Activated CD8-positive, alpha-beta memory T cell treated with anti-CD3 and anti-CD28 coated beads, Interleukin-2, amount 10 ng/mL, durations not matched to agents 7 days and 5 days (primary cell): ENCODE results near the gene DPYD. TPM values are rescaled to one million over a fixed set of nuclear protein-coding genes. Genes with fewer than 3 reads are reported as not detected.

Experiments used
- ATAC-seq: fragments of 150-1000 bp; cut with Tn5 transposase; one replicate; pipeline ENCODE4 v1.10.0; 2021; ENCODE audit warnings: moderate library complexity
- CTCF ChIA-PET: fragments of 350-600 bp; sonication (Branson Sonifier 250); formaldehyde crosslinking; loops from one replicate; lab custom pipeline; 2021; ENCODE audit warnings: antibody characterized with exemption; lab: Charles Lee
- DNase-seq: peaks from one replicate; pipeline ENCODE4 v3.0.0-alpha.2; 2020
- H3K27ac Mint-ChIP-seq: one replicate; pipeline ENCODE4 v1.8.0; 2021; ENCODE audit warnings: mild to moderate bottlenecking, mixed read lengths
- H3K27me3 Mint-ChIP-seq: one replicate; pipeline ENCODE4 v1.8.0; 2021; ENCODE audit warnings: mixed read lengths
- H3K36me3 Mint-ChIP-seq: one replicate; pipeline ENCODE4 v1.8.0; 2021; ENCODE audit warnings: mild to moderate bottlenecking, mixed read lengths
- H3K4me1 Mint-ChIP-seq: one replicate; pipeline ENCODE4 v1.8.0; 2021; ENCODE audit warnings: mixed read lengths
- H3K4me3 Mint-ChIP-seq: one replicate; pipeline ENCODE4 v1.8.0; 2021; ENCODE audit warnings: mild to moderate bottlenecking, moderate library complexity, mixed read lengths
- H3K9me3 Mint-ChIP-seq: one replicate; pipeline ENCODE4 v1.8.0; 2022; ENCODE audit warnings: low read depth, mixed read lengths
- total RNA-seq, 2 experiments: library from RNA; stranded (reverse); gene quantifications; one replicate each; pipeline ENCODE4 v1.2.3, GENCODE V29; 2021

Gene DPYD
- total RNA-seq, 2 experiments from 2014 or later: 31.4 to 42.3 TPM

- DNase-seq (no peak), ATAC-seq (no peak)
- no peak overlapping the region for H3K27ac Mint-ChIP-seq
- no peaks in the 10 kb centered on the region for H3K36me3 Mint-ChIP-seq
- H3K4me3 Mint-ChIP-seq: no peak overlapping the region
- no peaks in the 10 kb centered on the region for H3K27me3 Mint-ChIP-seq
- H3K4me1 Mint-ChIP-seq: no peaks in the 10 kb centered on the region
- CTCF ChIA-PET: no interaction called here
- no peaks in the 10 kb centered on the region for H3K9me3 Mint-ChIP-seq
Measured at GRCh38 chr1:97414682-97415312, 506.0 kb downstream of the DPYD start.

GRCh38 chr1:97412737-97413136 lies 508.1 kb downstream of the DPYD start:
- Mint-ChIP-seq H3K27ac (no peak overlapping the region), H3K27me3 (no peaks in the 10 kb centered on the region), H3K36me3 (peaks cover 2% of the 10 kb centered on the region), H3K4me1 (no peaks in the 10 kb centered on the region), H3K9me3 (no peaks in the 10 kb centered on the region), H3K4me3 (no peak overlapping the region)
- DNase-seq (no peak), ATAC-seq (no peak)
- CTCF ChIA-PET: no interaction called here

- peaks cover 2% of the 10 kb centered on the region for H3K36me3 Mint-ChIP-seq
- no peaks in the 10 kb centered on the region for H3K27me3 Mint-ChIP-seq
Measured at GRCh38 chr1:97412166-97412565, 508.7 kb downstream of the DPYD start.

GRCh38 chr1:97396463-97396862 lies 524.4 kb downstream of the DPYD start:
- H3K27ac Mint-ChIP-seq: no peak overlapping the region
- no peak for DNase-seq
- H3K27me3 Mint-ChIP-seq: no peaks in the 10 kb centered on the region
- no peaks in the 10 kb centered on the region for H3K4me1 Mint-ChIP-seq
- ATAC-seq: no peak
- CTCF ChIA-PET: interaction anchor here (1.5 kb wide), 1 partner anchor 26 kb away, joined by 4 read pairs; no protein-coding TSS in a partner anchor
- H3K36me3 Mint-ChIP-seq: peaks cover 2% of the 10 kb centered on the region
- H3K4me3 Mint-ChIP-seq: no peak overlapping the region
- H3K9me3 Mint-ChIP-seq: peaks cover 2% of the 10 kb centered on the region

More at GRCh38 chr1:97412166-97412565, 508.7 kb downstream of the DPYD start:
- DNase-seq (no peak), ATAC-seq (no peak)
- H3K4me1 Mint-ChIP-seq: no peaks in the 10 kb centered on the region
- no peak overlapping the region for H3K4me3 Mint-ChIP-seq
- CTCF ChIA-PET: no interaction called here
- no peaks in the 10 kb centered on the region for H3K9me3 Mint-ChIP-seq
- H3K27ac Mint-ChIP-seq: no peak overlapping the region

- Mint-ChIP-seq H3K9me3 (peaks cover 2% of the 10 kb centered on the region), H3K36me3 (peaks cover 4% of the 10 kb centered on the region), H3K4me3 (no peak overlapping the region), H3K4me1 (no peaks in the 10 kb centered on the region), H3K27ac (no peak overlapping the region), H3K27me3 (no peaks in the 10 kb centered on the region)
- CTCF ChIA-PET: no interaction called here
- DNase-seq: no peak
- ATAC-seq: no peak
Measured at GRCh38 chr1:97392701-97393100, 528.1 kb downstream of the DPYD start.

GRCh38 chr1:97385536-97386277 lies 535.1 kb downstream of the DPYD start:
- Mint-ChIP-seq H3K27me3 (no peaks in the 10 kb centered on the region), H3K27ac (no peak overlapping the region), H3K4me1 (no peaks in the 10 kb centered on the region), H3K9me3 (no peaks in the 10 kb centered on the region), H3K4me3 (no peak overlapping the region), H3K36me3 (peaks cover 2% of the 10 kb centered on the region)
- CTCF ChIA-PET: no interaction called here
- DNase-seq (no peak), ATAC-seq (no peak)

GRCh38 chr1:97384294-97384968 lies 536.4 kb downstream of the DPYD start:
- H3K36me3 Mint-ChIP-seq: peaks cover 2% of the 10 kb centered on the region
- no peak for DNase-seq
- no peak overlapping the region for H3K27ac Mint-ChIP-seq
- no peaks in the 10 kb centered on the region for H3K9me3 Mint-ChIP-seq
- no peaks in the 10 kb centered on the region for H3K27me3 Mint-ChIP-seq
- ATAC-seq: no peak
- no peak overlapping the region for H3K4me3 Mint-ChIP-seq
- CTCF ChIA-PET: no interaction called here
- H3K4me1 Mint-ChIP-seq: no peaks in the 10 kb centered on the region

- H3K9me3 Mint-ChIP-seq: no peaks in the 10 kb centered on the region
- H3K27ac Mint-ChIP-seq: no peak overlapping the region
- CTCF ChIA-PET: no interaction called here
- peaks cover 2% of the 10 kb centered on the region for H3K36me3 Mint-ChIP-seq
- ATAC-seq (no peak), DNase-seq (no peak)
- H3K27me3 Mint-ChIP-seq: no peaks in the 10 kb centered on the region
- no peak overlapping the region for H3K4me3 Mint-ChIP-seq
- H3K4me1 Mint-ChIP-seq: no peaks in the 10 kb centered on the region
Measured at GRCh38 chr1:97383797-97384196, 537.0 kb downstream of the DPYD start.

- H3K27ac Mint-ChIP-seq: no peak overlapping the region
- DNase-seq (no peak), ATAC-seq (no peak)
- CTCF ChIA-PET: no interaction called here
- H3K4me1 Mint-ChIP-seq: peaks cover 6% of the 10 kb centered on the region
- no peak overlapping the region for H3K4me3 Mint-ChIP-seq
- no peaks in the 10 kb centered on the region for H3K36me3 Mint-ChIP-seq
- H3K27me3 Mint-ChIP-seq: no peaks in the 10 kb centered on the region
- H3K9me3 Mint-ChIP-seq: no peaks in the 10 kb centered on the region
Measured at GRCh38 chr1:97382206-97382605, 538.6 kb downstream of the DPYD start.

GRCh38 chr1:97379387-97380075 lies 541.3 kb downstream of the DPYD start:
- H3K36me3 Mint-ChIP-seq: peaks cover 1% of the 10 kb centered on the region
- H3K27me3 Mint-ChIP-seq: no peaks in the 10 kb centered on the region
- H3K4me3 Mint-ChIP-seq: no peak overlapping the region
- H3K27ac Mint-ChIP-seq: no peak overlapping the region
- peaks cover 6% of the 10 kb centered on the region for H3K4me1 Mint-ChIP-seq
- ATAC-seq (no peak), DNase-seq (no peak)
- CTCF ChIA-PET: no interaction called here
- H3K9me3 Mint-ChIP-seq: no peaks in the 10 kb centered on the region

- no peak for DNase-seq
- H3K4me3 Mint-ChIP-seq: no peak overlapping the region
- H3K36me3 Mint-ChIP-seq: peaks cover 1% of the 10 kb centered on the region
- peaks cover 6% of the 10 kb centered on the region for H3K4me1 Mint-ChIP-seq
- no peak overlapping the region for H3K27ac Mint-ChIP-seq
- ATAC-seq: no peak
- CTCF ChIA-PET: no interaction called here
- no peaks in the 10 kb centered on the region for H3K9me3 Mint-ChIP-seq
- no peaks in the 10 kb centered on the region for H3K27me3 Mint-ChIP-seq
Measured at GRCh38 chr1:97378596-97378995, 542.2 kb downstream of the DPYD start.

- CTCF ChIA-PET: no interaction called here
Measured at GRCh38 chr1:97377432-97378034, 543.3 kb downstream of the DPYD start.

GRCh38 chr1:97373000-97373399 lies 547.8 kb downstream of the DPYD start:
- peaks cover 6% of the 10 kb centered on the region for H3K4me1 Mint-ChIP-seq
- ATAC-seq: no peak
- H3K9me3 Mint-ChIP-seq: no peaks in the 10 kb centered on the region
- CTCF ChIA-PET: no interaction called here
- H3K36me3 Mint-ChIP-seq: peaks cover 1% of the 10 kb centered on the region
- H3K27me3 Mint-ChIP-seq: no peaks in the 10 kb centered on the region
- no peak overlapping the region for H3K4me3 Mint-ChIP-seq
- no peak overlapping the region for H3K27ac Mint-ChIP-seq
- no peak for DNase-seq

More at GRCh38 chr1:97377432-97378034, 543.3 kb downstream of the DPYD start:
- Mint-ChIP-seq H3K4me3 (no peak overlapping the region), H3K27me3 (no peaks in the 10 kb centered on the region), H3K36me3 (peaks cover 1% of the 10 kb centered on the region), H3K9me3 (no peaks in the 10 kb centered on the region), H3K4me1 (peaks cover 6% of the 10 kb centered on the region), H3K27ac (no peak overlapping the region)
- no peak for DNase-seq
- ATAC-seq: no peak
